C4-2B (cell line): ENCODE measurements around the gene PGS1.
"Not testable (repeated sequence)": the region's sequence is repeated elsewhere in the genome, so short reads cannot be mapped to it uniquely, and the experiment has no call there.

Experiments used
- ZFX ChIP-seq: fragments of 450-650 bp; IDR thresholded peaks from 2 replicates; pipeline ENCODE4 v1.6.1; 2017
- TF ChIP-seq, protein P1 (sequence below): fragments of 450-650 bp; conservative IDR thresholded peaks from 2 replicates; pipeline ENCODE4 v1.5.1; 2017; ENCODE audit warnings: mild to moderate bottlenecking

DNA sequence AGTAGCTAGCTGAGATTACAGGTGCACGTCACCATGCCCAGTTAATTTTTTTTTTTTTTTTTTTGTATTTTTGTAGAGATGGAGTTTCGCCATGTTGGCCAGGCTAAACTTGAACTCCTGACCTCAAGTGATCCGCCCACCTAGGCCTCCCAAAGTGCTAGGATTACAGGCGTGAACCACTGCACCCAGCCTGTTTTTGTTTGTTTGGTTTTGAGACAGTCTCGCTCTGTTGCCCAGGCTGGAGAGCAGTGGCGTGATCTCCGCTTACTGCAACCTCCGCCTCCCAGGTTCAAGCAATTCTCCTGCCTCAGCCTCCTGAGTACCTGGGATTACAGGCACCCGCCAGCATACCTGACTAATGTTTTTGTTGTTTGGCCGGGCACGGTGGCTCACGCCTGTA lies 47.1 kb upstream of the PGS1 start:
- TF ChIP-seq, protein P1, sequence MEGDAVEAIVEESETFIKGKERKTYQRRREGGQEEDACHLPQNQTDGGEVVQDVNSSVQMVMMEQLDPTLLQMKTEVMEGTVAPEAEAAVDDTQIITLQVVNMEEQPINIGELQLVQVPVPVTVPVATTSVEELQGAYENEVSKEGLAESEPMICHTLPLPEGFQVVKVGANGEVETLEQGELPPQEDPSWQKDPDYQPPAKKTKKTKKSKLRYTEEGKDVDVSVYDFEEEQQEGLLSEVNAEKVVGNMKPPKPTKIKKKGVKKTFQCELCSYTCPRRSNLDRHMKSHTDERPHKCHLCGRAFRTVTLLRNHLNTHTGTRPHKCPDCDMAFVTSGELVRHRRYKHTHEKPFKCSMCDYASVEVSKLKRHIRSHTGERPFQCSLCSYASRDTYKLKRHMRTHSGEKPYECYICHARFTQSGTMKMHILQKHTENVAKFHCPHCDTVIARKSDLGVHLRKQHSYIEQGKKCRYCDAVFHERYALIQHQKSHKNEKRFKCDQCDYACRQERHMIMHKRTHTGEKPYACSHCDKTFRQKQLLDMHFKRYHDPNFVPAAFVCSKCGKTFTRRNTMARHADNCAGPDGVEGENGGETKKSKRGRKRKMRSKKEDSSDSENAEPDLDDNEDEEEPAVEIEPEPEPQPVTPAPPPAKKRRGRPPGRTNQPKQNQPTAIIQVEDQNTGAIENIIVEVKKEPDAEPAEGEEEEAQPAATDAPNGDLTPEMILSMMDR = not testable (repeated sequence)
- TF ChIP-seq ZFX = not testable (repeated sequence)
